ENCODE measurements around the gene CDK4. TPM values are rescaled to one million over a fixed set of nuclear protein-coding genes. Genes with fewer than 3 reads are reported as not detected.

The CDK4 gene
- total RNA-seq, 1 experiment from 2014 or later, result 218 TPM

- no peak for DNase-seq
- Mint-ChIP-seq H3K9me3 (peaks cover 0 to 3% of the 10 kb centered on the region in 2 experiments; a peak in 2 of 5 replicates), H3K4me1 (no peaks in the 10 kb centered on the region), H3K4me3 (no peak overlapping the region), H3K27ac (no peak overlapping the region), H3K27me3 (ENCODE audit: low read depth) (no peaks in the 10 kb centered on the region), H3K36me3 (ENCODE audit: insufficient read depth in 1 of 3, low read depth in 3 of 3) (peaks cover 12 to 36% (median 27%) of the 10 kb centered on the region in 3 experiments)
- Histone ChIP-seq H2BK120ac (ENCODE audit: low read depth, low read length, poor library complexity, severe bottlenecking) (no peak overlapping the region), H3K27ac (ENCODE audit: insufficient read length, low read depth, low read length) (no peak overlapping the region), H2BK5ac (ENCODE audit: insufficient read length, low read length) (no peak overlapping the region), H4K8ac (replicated peaks; ENCODE audit: insufficient read length, low read depth, low read length) (no peak overlapping the region), H3K27me3 (ENCODE audit: insufficient read depth, low read length) (no peaks in the 10 kb centered on the region), H2BK12ac (ENCODE audit: insufficient read length, low read depth, low read length) (no peak overlapping the region), H3K79me1 (ENCODE audit: insufficient read depth, low read depth, low read length, poor library complexity, severe bottlenecking) (no peaks in the 10 kb centered on the region), H3K4me1 (ENCODE audit: insufficient read depth, low read length) (no peaks in the 10 kb centered on the region), H3K4ac (ENCODE audit: low read depth, low read length) (no peak overlapping the region), H2AK5ac (ENCODE audit: insufficient read length, low read length) (no peak overlapping the region), H3K14ac (ENCODE audit: insufficient read depth, low read length) (no peak overlapping the region), H3K23ac (ENCODE audit: insufficient read length, low read depth, low read length) (no peak overlapping the region), H3K23me2 (ENCODE audit: insufficient read length, low read depth, low read length, poor library complexity, severe bottlenecking) (no peaks in the 10 kb centered on the region), H2BK15ac (ENCODE audit: low read depth, low read length) (no peak overlapping the region; the same call in 1 of the 2 replicates), H2BK20ac (ENCODE audit: low read depth, low read length, poor library complexity, severe bottlenecking) (no peak overlapping the region), H3K79me2 (ENCODE audit: insufficient read depth, low read length) (no peaks in the 10 kb centered on the region), H4K91ac (ENCODE audit: insufficient read length, low read depth, low read length) (no peak overlapping the region), H3K18ac (ENCODE audit: insufficient read length, low read depth, low read length) (no peak overlapping the region), H3K56ac (ENCODE audit: insufficient read length, low read depth, low read length) (no peak overlapping the region), H3K9ac (ENCODE audit: extremely low read depth, insufficient read length, low read length) (no peak overlapping the region), H3T11ph (ENCODE audit: low read length) (no peak overlapping the region), H4K20me1 (ENCODE audit: control insufficient read depth, insufficient read depth, insufficient read length) (no peaks in the 10 kb centered on the region), H3K4me2 (ENCODE audit: insufficient read depth, insufficient read length, low read length) (no peak overlapping the region), H4K5ac (ENCODE audit: insufficient read length, low read depth, low read length) (no peak overlapping the region), H2AFZ (ENCODE audit: low read length) (no peak overlapping the region), H3K9me3 (ENCODE audit: control insufficient read depth, low read depth, low read length) (no peaks in the 10 kb centered on the region)
- no peak for TF ChIP-seq CTCF (conservative IDR thresholded peaks at IDR 0.05)
- WGBS (ENCODE audit: extremely low coverage, insufficient read length, low lambda C conversion rate), result no CpG with 5 or more reads among the region's 2 CpGs
These were observed 51.8 kb downstream of the CDK4 start for GRCh38 chr12:57700317-57700716.

Measured in H9 (cell line).